ENCODE results near the gene ROCK2. TPM values are rescaled to one million over a fixed set of nuclear protein-coding genes. Genes with fewer than 3 reads are reported as not detected.

The ROCK2 gene
- total and polyA plus RNA-seq, 9 of the 15 experiments (the other 6 are each of a cell fraction or from before 2014, with no cell fraction given), result 4.9 to 30.6 (median 14.3) TPM

GRCh38 chr2:11343650-11344341, 640 bp downstream of the ROCK2 start (continued):
- TF ChIP-seq POLR2H (tag; IDR thresholded peaks at IDR 0.05; ENCODE audit: low read depth) (no peak), TCF3 (CRISPR knock-in tag; IDR thresholded peaks at IDR 0.05) (no peak), GABPB1 (CRISPR knock-in tag; IDR thresholded peaks at IDR 0.05) (0 out of 2 replicates have a peak, but pooled peaks have one; percentile 40), HLTF (IDR thresholded peaks at IDR 0.05) (no peak), E2F3 (CRISPR knock-in tag; IDR thresholded peaks at IDR 0.05) (no peak), CEBPB (tag; IDR thresholded peaks at IDR 0.05) (no peak), ETV1 (tag; conservative IDR thresholded peaks at IDR 0.05; ENCODE audit: low read depth) (peak; percentile 77; the same call in 1 of the 2 replicates), ZNF449 (CRISPR knock-in tag; IDR thresholded peaks at IDR 0.05) (no peak), RNF219 (CRISPR knock-in tag; IDR thresholded peaks at IDR 0.05) (no peak), SRF (CRISPR knock-in tag; IDR thresholded peaks at IDR 0.05) (no peak), NFXL1 (CRISPR knock-in tag; IDR thresholded peaks at IDR 0.05) (no peak), MCM7 (IDR thresholded peaks at IDR 0.05) (no peak), ZNF384 (IDR thresholded peaks at IDR 0.05; ENCODE audit: low read depth, low read length) (no peak), HDAC1 (IDR thresholded peaks at IDR 0.05) (0 out of 4 replicates have a peak, but pooled peaks of 1 of the 2 experiments have one; percentile 21), FOXK1 (CRISPR knock-in tag; IDR thresholded peaks at IDR 0.05; ENCODE audit: borderline replicate concordance) (0 out of 2 replicates have a peak, but pooled peaks have one; percentile 50)
- TF ChIP-seq, protein P1, sequence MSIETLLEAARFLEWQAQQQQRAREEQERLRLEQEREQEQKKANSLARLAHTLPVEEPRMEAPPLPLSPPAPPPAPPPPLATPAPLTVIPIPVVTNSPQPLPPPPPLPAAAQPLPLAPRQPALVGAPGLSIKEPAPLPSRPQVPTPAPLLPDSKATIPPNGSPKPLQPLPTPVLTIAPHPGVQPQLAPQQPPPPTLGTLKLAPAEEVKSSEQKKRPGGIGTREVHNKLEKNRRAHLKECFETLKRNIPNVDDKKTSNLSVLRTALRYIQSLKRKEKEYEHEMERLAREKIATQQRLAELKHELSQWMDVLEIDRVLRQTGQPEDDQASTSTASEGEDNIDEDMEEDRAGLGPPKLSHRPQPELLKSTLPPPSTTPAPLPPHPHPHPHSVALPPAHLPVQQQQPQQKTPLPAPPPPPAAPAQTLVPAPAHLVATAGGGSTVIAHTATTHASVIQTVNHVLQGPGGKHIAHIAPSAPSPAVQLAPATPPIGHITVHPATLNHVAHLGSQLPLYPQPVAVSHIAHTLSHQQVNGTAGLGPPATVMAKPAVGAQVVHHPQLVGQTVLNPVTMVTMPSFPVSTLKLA (conservative IDR thresholded peaks at IDR 0.05), result no peak; a peak in 1 of 4 replicates
- TF ChIP-seq, protein P2, sequence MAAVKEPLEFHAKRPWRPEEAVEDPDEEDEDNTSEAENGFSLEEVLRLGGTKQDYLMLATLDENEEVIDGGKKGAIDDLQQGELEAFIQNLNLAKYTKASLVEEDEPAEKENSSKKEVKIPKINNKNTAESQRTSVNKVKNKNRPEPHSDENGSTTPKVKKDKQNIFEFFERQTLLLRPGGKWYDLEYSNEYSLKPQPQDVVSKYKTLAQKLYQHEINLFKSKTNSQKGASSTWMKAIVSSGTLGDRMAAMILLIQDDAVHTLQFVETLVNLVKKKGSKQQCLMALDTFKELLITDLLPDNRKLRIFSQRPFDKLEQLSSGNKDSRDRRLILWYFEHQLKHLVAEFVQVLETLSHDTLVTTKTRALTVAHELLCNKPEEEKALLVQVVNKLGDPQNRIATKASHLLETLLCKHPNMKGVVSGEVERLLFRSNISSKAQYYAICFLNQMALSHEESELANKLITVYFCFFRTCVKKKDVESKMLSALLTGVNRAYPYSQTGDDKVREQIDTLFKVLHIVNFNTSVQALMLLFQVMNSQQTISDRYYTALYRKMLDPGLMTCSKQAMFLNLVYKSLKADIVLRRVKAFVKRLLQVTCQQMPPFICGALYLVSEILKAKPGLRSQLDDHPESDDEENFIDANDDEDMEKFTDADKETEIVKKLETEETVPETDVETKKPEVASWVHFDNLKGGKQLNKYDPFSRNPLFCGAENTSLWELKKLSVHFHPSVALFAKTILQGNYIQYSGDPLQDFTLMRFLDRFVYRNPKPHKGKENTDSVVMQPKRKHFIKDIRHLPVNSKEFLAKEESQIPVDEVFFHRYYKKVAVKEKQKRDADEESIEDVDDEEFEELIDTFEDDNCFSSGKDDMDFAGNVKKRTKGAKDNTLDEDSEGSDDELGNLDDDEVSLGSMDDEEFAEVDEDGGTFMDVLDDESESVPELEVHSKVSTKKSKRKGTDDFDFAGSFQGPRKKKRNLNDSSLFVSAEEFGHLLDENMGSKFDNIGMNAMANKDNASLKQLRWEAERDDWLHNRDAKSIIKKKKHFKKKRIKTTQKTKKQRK (IDR thresholded peaks at IDR 0.05; ENCODE audit: borderline replicate concordance, low read depth, low read length), result no peak
- TF ChIP-seq, protein P3, sequence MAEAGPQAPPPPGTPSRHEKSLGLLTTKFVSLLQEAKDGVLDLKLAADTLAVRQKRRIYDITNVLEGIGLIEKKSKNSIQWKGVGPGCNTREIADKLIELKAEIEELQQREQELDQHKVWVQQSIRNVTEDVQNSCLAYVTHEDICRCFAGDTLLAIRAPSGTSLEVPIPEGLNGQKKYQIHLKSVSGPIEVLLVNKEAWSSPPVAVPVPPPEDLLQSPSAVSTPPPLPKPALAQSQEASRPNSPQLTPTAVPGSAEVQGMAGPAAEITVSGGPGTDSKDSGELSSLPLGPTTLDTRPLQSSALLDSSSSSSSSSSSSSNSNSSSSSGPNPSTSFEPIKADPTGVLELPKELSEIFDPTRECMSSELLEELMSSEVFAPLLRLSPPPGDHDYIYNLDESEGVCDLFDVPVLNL (CRISPR knock-in tag; IDR thresholded peaks at IDR 0.05; ENCODE audit: low read depth), result 0 out of 2 replicates have a peak, but pooled peaks have one; percentile 47
